GM12865 (cell line): ENCODE results near the gene SRPK1.

Experiments
- DNase-seq: peaks from one replicate; pipeline ENCODE4 v3.0.0; 2010; ENCODE audit warnings: low read depth
- H3K4me3 ChIP-seq: 2 replicates; pipeline ENCODE4 v1.5.1; 2011; ENCODE audit warnings: mild to moderate bottlenecking, low read depth, low read length, control low read depth
- CTCF ChIP-seq: IDR thresholded peaks from 2 replicates; pipeline ENCODE4 v1.5.1; 2011; ENCODE audit warnings: low read length, control low read depth, low read depth, inconsistent platforms; ENCODE audit not compliant: insufficient read depth; ENCODE audit errors: missing control alignments

Gene SRPK1

DNA sequence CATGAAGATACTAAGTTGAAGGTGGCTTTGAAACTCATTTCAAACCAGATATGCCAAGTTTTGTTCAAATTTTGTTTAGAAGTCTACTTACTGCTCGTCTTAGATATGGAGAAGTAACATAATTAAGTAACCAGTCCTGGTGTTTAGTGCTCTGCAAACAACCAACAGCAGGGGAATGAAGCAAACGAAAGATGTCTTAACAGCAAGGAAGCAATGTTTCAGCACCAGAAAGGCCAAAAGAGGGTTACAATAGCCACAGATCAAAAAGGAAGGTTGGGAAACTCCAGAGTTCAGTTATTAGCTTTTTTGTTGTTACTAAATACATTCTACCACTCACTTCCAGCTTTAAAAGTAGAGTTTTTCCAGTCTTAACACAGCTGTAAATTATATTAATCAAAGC lies 70.7 kb downstream of the SRPK1 start:
- no peak overlapping the region for H3K4me3 ChIP-seq
- no peak for TF ChIP-seq CTCF

DNA sequence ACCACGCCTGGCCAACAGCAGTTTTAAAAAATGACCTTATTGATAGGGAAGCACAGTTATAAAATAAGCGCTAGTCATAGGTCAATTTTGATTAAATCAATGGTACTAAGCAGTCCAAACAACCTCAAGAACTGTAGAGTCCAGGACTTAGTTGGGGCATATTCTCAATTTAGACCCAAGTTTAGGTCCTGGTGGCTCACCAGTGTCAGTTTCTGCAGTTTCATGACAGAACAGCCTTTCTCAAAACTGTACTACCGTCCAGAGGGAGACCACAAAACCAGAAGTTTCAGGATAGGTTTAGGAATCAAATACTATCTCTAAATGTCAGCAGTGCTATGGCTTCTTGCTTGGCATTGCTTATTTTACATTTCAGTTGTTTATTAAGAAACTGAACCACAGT lies 76.6 kb downstream of the SRPK1 start:
- no peak for DNase-seq
- TF ChIP-seq CTCF, result no peak
- no peak overlapping the region for H3K4me3 ChIP-seq

More for the DNA sequence above, 70.7 kb downstream of the SRPK1 start:
- no peak for DNase-seq

DNA sequence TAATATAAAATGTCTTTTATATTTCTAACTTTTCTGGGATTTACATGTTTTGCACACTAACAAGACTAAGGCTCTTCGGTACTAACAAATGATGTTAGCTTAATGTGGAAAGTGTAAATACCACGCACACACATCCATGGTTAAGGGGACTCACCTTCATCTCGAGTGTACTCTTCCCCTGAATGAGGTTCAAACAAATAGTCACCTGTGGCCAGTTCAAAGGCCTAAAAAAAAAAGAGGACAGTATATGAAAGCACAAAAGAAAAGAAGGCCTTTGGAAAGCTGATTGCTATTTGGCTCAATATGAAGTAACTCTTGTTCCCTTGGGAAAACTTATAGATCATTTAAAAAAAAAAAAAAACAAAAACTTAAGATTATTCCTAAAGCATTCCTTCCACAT lies 78.5 kb downstream of the SRPK1 start:
- no peak overlapping the region for H3K4me3 ChIP-seq
- no peak for TF ChIP-seq CTCF
- no peak for DNase-seq

DNA sequence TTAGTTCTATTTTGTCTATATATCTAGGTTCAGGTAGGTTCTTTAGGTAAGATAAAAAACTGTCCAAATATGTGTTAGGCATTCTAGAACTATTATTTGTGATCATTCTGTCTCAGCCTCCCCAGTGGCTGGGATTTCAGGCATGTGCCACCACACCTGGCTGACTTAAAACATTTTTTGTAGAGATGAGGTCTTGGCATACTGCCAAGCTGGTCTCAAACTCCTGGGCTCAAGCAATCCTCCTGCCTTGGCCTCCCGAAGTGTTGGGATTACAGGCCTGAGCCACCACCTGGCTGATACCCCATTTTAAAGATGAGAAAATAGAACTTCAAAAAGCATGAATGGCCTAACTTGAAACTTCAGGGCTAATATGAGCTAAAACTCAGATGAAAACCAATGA lies 81.9 kb downstream of the SRPK1 start:
- no peak overlapping the region for H3K4me3 ChIP-seq
- no peak for DNase-seq
- TF ChIP-seq CTCF, result no peak

- no peak overlapping the region for H3K4me3 ChIP-seq
- no peak for TF ChIP-seq CTCF
- DNase-seq, result no peak
These were observed 87.4 kb downstream of the SRPK1 start for GRCh38 chr6:35833536-35833935.

DNA sequence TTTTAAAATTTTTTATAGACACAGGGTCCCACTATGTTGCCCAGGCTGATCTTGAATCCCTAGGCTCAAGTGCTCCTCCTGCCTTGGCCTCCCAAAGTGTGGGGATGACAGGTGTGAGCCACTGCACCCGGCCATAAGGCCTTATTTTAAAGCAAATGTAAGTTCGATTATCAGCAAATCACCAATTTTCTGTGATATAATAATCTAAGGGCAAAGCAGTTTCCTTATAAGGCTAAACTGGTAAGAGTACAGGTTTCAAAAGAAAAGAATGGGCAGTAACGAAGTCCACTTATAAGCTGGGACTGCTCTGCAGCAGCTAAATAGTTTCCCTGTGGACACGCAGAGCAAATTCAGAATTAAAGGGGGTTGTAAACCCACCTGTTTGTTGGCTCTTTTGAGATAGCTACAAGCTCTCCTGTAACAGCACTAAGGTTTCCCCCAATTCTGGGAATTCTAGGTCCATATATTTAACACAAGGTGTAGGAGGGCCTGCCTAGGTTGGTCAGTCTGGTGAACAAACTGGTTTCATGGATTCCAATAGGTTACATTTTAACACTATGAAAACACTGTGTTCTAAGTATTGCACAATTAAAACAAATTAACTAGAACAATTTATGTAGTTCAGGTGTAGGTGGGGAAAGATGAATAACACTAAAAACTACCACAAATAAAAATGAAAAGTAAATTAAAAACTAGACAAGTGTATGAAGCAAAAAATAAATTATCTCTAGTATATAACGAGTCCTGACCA lies 89.5 kb downstream of the SRPK1 start:
- no peak for DNase-seq
- H3K4me3 ChIP-seq, result no peak overlapping the region
- no peak for TF ChIP-seq CTCF

- no peak overlapping the region for H3K4me3 ChIP-seq
- no peak for DNase-seq
- no peak for TF ChIP-seq CTCF
These were observed 91.6 kb downstream of the SRPK1 start for GRCh38 chr6:35829306-35829705.
